ENCODE results near the gene DDX1.
"Not testable (repeated sequence)": the region's sequence is repeated elsewhere in the genome, so short reads cannot be mapped to it uniquely, and the experiment has no call there.

DDX1 gene

DNA sequence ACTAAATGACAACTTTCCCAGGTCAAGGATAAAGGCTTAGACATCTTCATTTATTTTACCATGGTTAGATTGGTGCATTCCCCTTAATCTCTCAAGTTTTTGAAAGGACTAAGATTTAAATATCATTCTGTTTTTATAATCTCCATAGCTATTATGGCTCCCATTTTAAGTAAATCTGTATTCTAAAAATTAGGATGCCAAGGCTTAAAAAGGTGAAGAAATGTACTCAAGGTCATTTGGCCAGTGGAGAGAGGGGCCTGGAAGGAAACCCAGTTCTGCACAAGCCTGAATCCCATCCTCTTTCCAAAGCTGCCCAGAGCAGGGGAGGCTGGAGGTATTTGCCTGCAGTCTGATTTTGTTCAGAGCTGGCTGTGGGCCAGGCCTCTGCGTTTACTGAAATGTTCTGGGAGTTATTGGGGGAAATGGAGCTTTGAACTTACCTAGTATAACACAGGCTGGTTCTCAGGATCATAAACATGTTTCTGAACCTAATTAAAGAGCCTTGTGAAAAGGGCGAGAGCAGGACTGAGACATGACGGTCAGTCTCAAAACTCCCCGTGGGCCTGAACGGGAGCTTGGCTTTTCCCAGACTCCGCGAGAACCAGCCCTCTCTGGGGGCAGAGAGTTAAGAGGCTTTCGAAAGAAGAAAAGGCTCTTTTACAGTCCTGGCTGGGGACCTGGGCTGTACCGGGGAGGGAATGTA, 85.6 kb downstream of the DDX1 start:
- DNase-seq (ENCODE audit: low read depth): no peak

DNA sequence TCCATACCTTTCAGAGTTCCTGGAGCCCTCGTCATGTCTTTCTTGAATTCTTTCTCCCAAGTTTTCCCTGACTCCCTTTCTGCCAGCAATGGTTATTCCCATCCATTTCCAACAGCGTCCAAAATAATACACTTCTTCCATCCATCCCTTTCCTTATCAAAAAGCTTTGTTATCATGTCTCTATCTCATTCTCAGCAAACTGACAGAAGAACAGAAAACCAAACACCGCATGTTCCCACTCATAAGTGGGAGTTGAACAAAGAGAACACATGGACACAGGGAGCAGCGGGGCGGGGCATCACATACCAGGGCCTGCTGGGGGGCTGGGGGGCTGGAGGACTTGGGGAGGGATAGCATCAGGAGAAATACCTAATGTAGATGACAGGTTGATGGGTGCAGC, 86.7 kb downstream of the DDX1 start:
- DNase-seq (ENCODE audit: low read depth): no peak

GRCh38 chr2:15678909-15679308, 87.2 kb downstream of the DDX1 start:
- no peak for DNase-seq (ENCODE audit: low read depth)

GRCh38 chr2:15679386-15679924, 87.8 kb downstream of the DDX1 start:
- no peak for DNase-seq (ENCODE audit: low read depth)

- DNase-seq (ENCODE audit: low read depth): not testable (repeated sequence)
Measured at GRCh38 chr2:15680132-15680531, 88.5 kb downstream of the DDX1 start.

Measured in T-helper 22 cell (primary cell).